Activated naive CD4-positive, alpha-beta T cell (primary cell): ENCODE data around the gene DOK5.

Source experiments
- DNase-seq, 4 experiments: peaks; one replicate each; lab custom pipeline; 2025; lab: John Stamatoyannopoulos, UW

The DOK5 gene

DNA sequence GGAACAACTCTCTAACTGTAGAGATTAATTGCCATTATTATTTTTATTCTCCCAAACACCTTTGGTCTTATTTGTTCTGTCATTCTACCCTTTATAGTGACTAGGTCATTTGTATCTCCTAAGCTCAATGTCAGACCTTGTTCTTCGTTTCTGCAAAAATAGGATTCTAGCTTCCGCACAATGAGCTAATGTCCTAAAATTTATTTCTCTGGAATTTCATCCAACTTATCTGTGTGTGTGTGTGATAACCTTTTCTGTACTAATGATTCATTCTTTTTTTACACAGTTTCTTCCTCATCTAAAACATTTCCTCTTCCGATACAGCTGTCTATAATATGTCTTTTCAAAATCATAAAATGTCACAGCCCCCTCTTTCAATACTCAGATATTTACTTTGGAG, 84.5 kb downstream of the DOK5 start:
- no peak for DNase-seq

DNA sequence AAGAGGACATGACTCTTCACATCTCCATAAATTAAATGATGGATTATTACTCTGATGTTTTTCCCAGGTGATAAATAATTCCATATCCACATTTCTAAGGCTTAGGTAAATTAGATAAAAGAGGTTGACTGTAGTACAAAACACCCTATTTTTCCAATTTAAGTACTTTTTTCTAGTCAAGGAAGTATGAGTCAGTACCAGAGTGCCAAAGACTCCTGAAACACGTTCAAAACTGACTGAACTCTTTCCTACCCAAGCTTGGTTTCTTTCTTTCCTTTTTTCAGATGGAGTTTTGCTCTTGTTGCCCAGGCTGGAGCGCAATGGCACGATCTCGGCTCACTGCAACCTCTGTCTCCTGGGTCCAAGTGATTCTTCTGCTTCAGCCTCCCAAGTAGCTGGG, 85.0 kb downstream of the DOK5 start:
- no peak for DNase-seq

DNA sequence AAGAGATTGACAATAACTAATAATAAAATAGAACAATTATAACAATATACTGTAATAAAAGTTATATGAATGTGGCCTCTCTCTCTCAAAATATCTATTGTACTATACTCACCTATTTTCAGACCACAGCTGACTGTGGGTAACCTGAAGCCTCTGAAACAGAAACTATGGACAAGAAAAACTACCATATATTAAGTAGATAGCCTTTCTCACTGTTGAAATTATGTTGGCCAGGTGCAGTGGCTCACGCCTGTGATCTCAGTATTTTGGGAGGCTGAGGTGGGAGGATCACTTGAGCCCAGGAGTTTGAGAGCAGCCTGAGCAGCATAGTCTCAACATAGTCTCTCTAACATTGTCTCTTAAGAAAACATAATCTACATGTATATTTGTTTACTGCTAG, 89.9 kb downstream of the DOK5 start:
- DNase-seq = no peak

DNA sequence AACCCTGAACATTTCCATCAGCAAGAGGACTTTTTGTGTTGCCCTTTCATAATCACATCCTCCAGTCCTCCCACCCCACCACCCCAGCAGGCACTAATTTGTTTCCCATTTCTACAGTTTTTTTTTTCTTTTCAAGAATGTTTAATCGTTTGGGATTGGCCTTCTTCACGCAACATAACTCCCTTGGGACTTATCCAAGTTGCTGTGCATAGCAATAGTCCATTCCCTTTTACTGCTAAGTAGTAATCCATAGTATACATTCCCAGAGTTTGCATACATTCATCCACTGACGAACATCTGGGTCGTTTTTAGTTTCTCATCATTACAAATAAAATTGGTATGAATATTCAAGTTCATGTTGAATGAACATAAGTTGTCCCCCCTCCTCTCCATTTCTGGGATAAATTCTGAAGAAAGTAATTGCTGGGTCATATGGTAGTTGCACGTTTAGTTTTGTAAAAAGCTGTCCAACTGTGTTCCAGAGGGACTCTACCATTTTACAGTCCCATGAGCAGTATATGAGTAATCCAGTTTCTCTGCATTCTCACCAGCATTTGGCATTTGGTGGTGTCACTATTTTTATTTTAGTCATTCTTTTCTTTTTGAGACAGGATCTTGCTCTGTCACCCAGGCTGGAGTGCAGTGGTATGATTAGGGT, 90.8 kb downstream of the DOK5 start:
- DNase-seq = no peak

DNA sequence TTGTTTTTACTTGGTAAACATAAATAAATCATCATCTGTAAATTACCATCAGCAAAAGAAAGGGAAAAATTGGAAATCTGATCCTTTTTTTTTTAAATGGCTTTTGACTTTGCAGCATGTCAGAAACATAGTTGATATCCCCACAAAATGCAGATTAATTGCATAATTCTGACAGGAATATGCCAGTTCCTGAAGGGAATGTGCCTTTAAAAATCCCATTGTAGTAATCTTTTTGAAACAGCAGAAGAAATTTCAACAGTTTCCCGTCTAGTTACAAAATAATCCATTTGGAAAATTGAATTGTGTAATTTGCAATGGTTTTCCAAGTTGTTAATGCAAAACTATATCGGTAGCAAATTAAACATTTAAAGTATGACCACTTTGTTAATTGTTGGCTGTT, 95.2 kb downstream of the DOK5 start:
- no peak for DNase-seq

DNA sequence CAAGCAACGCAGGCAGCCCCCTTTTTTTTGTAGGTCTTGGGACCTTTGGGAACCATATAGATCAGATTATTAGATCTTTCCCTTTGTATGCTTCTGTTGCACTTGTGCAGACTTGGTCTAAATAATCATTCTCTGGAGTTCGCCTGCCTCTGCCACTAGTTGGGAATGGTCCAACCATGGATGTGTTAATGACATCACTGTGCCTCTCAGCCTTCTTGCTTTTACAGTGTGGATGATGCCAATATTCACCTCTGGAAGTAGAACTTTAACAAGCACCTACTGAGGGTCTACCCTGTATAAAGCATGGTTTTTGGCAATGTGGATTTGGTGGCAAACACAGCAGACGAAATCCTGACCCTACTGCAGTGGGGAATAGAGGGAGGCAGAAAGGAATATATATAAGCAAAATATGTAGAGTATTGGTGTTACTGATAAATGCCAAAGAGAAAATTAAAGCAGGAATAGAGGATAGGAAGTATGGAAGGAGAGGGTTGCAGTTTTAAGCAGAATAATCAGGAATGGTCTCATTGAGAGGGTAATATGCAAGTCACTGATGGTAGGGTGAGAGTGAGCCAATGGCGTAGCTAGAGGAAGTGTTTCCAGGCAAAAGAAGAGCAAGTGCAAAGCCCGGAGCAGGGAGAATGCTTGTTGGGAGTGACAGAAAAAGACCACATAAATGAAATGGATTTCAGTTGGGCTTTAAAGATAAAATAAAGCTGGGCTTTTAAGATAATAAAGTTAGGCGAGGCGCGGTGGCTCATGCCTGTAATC, 97.5 kb downstream of the DOK5 start:
- no peak for DNase-seq

DNA sequence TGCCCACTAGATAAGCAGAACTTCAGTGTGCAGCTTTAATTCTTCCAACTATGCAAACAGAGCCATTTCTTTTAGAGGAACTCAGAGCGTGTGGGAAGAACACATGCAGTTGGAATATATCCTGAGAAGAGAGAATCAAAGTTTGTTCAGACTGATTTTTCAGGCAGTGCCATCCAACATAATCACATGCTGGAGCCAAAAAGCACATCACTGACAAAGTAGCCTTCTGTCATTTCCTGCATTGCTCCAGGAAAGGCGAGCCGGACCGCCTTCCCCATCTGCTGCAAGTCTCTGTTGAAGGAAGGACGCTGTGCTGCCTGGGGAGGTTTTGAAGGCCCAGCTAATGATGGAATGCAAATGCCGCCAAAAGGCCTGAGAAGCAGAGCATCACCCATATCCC, 98.4 kb downstream of the DOK5 start:
- no peak for DNase-seq

DNA sequence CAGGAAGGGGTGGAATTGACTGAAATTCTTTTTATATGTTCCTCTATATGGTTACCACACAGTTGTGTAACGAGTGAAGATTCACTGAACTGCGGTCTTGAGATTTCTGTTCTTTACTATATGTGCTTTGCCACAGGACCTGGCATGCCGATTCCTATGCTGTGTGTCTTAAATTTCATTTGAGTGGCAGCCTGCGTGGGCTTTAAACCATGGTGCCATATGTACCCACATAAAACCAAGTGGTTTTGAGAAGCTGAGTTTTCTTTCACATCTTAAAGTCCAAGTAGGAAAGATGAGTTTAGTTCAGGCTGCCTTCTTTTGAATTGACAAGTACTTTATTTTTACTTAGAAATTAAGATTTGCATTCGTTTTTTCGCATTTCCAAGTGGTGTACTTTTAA, 101.1 kb downstream of the DOK5 start:
- DNase-seq = no peak

DNA sequence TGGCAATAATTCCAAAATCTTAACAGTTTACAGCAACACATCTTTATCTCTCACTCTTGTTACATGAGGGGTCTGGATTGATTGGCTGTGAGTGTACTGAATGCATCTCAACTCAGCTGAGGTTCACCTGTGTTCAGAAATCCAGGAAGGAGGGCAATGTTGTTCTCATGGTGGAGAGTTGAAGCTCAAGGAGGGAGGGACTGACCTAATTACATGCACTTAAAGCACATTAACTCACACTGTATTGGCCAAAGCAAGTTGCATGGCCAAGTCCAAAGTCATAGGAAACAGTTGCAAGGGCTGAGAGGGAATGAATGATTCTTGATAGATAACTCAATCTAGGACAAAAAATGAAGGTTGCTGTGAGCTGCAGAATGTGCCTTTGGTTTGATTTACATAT, 102.2 kb downstream of the DOK5 start:
- no peak for DNase-seq

DNA sequence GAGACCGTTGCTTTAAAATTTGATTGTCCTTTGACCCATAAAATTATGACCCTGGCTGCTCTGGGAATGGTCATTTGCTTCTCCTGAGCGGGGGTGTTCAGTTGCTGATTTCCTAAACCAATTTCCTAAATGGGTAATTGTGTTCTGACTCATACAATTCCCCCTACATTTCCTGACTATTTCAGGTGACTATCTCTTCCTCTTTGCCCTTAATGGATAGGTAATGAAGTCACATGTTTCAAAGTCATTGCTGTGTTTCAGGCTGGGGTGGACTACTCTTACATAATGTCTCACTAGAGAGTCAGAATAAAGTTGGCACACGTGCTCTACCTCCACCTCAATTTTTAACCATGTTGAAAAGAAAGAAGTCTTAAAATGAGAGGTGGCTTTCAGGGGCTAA, 109.8 kb downstream of the DOK5 start:
- no peak for DNase-seq

DNA sequence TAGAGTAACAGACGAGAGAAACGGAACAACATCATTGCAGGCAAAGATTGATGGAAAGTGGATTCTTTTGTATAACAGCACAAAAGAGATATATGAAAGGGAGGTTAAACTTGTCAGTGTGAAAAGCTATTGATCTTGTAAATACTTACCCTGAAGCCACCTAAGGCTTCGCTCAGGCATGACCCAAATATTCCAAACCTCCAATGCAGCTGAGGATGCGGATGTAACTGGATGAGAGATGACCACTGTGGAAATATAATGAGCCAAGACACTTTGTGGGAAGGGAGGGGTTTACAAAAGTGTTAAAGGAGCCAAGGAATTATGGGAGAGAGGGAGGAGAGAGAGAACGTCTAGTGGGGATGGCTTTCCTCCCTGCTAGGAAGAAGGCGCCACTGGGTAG, 112.0 kb downstream of the DOK5 start:
- no peak for DNase-seq

DNA sequence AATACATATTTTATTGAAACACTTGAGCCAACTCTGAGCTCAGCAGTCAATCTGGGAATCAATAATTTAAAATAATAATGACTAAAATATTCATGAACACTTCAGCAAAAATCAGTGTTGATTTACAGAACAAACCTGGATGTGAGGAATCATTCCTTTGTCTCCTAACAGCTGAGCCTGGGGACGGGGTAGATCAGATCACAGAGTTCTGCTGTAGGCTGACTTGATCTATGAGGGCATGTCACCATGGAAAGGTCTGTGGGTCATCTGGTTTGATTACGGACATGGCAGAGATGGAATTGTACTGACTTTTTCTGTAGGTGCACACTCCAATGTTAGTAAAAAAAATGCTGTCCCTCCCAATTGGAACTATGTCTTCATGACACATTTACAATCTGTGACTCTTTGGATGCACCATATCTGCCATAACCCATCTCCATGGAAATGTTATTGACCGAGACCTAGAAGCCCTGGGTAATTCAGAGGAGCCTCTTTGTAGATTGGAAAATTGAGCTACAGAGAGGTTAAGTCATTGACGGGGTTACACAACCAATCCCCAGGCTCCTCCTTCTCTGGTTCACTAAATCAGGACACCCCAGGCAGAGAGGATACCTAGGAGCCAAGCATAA, 114.1 kb downstream of the DOK5 start:
- DNase-seq = no peak

DNA sequence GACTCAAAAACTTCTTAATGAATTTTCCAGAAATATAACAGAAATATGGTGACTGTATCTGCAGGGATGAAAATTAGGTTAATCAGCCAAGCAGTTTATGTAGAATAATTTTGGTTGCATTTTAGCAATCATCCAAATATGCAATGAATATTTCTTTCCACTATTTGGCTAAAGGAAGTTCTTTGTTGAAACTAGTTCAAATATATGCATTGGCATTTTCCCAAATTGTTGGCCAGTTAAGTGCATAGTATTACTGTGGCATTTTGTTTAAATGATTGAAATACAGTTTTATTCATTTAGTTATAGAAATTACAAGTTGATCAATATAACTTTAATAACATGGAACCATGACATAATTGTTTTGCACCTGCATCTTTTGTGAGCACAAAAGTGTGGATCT, 115.5 kb downstream of the DOK5 start:
- no peak for DNase-seq

DNA sequence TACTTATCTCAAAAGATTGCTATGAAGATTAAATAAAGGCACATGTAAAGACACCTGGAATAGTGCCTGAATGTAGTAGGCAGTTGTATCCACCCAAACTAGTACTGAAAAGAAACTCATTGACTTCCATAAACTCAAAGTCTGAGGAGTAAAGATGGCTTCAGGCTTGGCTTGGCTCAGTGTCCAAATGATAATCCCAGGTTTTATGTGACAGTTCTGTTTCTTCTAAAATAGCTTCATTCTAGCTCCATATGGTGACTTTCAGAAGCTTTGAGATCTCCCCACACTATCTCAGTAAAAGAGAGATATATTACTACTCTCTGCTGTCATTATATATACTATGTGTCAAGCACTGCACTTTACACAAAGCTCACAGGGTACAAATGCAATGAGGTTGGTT, 121.3 kb downstream of the DOK5 start:
- no peak for DNase-seq

DNA sequence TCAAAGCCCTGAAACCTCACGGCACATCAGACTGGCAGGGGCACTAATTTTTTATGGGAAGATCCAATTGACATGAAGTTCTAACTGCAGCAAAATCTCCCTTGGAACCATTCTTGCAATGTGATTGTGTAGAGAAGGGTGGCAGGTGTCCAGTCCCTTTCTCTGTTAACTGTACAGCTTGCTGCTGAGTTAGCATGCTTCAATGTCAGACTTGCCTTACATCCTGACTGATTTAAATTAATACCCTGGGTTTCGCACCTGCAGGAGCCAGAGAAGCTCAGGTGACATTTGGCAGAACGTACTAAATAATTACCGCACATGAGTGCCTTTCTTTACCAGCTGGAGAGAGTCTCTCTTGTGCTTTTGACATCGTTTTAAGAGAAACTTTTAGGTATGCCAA, 123.0 kb downstream of the DOK5 start:
- no peak for DNase-seq

DNA sequence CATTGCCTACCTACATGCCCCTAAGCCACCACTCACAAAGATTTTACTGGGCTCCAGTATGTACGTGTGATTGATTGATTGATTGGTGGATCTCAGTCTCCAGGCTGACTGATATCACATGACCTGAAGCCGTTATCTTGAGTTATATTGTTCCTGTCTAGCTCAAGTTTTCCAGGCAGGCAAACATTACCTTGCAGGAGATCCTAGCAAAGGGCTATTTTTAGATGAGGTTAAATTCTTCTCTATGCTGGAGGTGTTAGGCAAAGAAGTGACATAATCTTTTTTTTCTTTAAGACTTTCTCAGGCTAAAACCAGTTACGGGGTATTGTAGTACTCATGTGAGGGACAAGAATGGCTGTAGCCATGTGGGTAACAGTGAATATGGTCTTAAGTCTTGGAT, 125.2 kb downstream of the DOK5 start:
- no peak for DNase-seq

DNA sequence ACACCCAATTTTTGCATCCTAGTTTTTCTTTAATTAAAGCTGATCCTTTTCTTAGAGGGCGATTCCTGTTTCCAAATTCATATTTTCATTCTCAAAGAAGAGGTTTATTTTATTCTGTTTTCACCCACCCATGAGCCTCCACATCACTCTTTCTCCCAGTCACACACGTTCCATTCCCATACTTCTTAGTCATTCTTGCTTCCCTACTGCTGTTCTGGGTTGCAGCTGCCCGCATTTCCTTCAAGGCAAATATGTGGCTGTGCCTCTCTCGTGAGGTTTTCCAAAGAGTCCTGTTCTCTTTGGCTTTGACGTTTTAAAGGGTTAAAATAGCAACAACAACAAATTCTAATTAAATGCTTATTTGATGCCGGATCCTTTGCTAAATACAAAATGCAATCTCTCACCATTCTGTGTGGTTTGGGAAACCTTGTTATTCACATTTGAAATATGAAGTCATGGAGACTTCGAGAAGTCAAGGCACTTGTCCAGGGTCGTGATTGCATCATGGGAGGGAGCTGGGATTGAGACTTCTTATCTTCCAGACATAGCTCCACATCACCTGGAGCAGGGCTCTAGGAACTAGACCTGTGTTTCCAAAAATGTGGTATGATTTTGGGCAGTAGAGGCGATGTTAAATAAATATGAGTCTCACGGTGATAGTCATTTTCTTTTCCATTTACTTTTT, 126.6 kb downstream of the DOK5 start:
- DNase-seq = no peak

DNA sequence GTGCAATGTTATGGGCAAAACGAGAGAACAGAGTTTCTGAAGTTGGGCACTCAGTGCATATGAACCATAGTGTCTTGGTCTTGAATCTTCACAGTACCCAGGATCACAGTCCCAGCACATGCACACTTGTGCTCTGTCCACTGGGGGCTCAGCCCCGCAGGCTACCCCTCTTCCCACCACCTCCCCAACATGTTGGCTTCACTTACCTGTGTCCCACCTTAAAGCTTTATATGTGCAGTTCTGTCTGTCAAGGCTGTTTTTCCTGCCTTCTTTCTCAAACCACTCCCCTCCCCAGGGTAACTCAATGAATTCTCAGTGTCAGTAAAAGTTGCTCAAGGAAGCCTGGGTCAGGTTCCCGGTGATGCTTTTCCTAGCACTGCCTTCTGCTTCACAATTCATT, 129.9 kb downstream of the DOK5 start:
- no peak for DNase-seq

DNA sequence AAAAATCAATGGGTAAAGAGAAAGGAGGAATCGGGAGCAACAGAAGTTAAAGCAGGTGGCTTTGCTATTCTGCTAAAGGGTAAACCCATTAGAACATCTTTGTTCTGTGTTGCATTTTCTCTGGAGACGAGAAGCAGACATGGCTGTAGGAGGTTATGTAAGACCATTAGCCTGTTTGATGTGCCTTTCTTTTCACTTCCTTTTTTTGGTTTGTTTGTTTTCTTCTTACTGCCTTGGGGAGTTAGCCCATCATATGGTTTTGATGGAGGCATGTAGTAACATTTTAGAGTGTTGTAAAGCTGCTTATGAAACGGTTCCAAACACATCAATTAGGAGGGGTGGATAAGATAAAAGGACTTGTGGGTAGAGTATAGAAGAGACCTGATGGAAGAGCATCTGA, 131.0 kb downstream of the DOK5 start:
- no peak for DNase-seq

DNA sequence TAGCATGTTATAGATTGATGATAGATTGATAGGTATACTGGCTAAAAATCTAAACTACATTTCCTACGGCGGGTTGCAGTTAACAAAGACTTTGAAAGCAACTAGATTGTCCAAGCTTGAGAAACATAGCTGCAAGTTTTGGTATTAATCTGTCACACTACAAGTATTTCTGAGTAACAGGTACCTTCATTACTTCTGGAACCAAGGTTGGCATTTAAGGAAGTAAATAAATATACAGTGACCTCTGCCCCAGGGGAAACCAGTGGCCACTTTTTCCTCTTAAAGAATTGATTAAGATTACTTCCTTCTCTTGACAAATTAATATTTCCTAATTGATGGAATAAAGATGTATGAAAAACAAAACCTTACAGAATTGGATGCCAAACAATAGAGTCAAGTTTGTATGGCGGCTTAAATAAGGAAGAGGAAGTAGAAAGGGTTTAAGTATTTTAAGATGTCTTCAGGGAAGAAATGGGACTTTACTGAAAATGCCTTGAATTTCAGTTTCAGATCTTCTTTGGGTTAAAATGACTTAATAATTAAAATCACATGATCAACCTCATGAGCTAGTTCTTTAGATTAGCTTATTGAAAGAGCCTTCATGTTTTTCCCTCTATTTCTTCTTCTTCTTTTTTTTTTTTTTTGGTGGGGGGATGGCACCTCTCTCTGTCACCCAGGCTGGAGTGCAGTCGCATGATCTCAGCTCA, 132.8 kb downstream of the DOK5 start:
- no peak for DNase-seq

DNA sequence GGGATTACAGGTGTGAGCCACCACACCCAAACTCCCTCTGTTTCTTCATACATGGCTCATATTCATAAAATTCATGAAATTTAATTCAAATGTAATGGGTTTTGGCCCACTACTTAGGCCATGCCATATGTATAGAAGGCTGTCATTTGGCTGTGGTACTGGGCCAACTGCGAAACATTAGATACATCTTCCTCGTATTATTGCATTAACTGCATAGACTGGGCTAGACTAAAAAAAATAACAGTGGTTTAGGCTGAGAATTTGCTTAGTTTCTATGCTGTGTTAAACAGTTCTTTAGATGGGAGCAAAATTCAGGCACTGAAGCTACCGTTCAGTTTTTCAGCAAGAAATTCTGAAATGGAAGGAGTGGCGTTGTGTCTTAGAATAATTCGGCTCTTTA, 133.6 kb downstream of the DOK5 start:
- no peak for DNase-seq

DNA sequence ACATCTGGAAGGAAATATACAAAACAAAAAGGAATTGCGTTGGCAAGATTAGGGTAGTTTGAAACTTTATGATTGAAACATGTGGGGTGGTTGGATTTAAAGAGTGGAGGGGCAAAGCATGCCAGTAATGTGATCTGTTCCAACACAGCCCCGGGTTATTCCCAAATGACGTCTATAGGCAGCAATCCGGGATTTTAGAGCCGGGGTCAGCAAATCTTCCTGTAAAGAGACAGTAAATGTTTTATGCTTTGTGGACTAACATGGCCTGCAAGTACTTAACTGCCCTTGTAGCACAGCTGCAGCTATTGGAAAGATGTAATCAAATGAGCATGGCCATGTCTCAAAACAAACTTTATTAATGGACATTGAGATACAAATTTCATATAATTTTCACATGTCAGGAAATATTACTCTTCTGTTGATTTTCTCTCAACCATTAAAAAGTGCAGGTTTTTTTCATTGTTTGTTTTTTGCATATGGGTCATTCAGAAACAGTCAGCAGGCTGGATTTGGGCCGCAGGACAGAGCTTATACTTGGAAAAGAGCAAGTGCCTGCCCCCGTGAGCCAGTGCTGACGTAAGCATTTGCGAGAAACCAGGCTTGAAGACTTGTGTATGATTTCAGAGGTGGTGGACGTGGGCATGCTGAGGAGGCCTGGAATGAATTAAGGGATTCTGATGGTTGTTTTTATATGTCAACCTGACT, 136.5 kb downstream of the DOK5 start:
- no peak for DNase-seq
